Muscle layer of duodenum (tissue), 2 donors: ENCODE measurements around the gene ASAP3.

Experiments used
- H3K27ac ChIP-seq: one replicate; pipeline ENCODE4 v1.7.0; 2013; ENCODE audit warnings: mild to moderate bottlenecking, low read length
- H3K27me3 ChIP-seq: one replicate; pipeline ENCODE4 v1.7.0; 2013; ENCODE audit warnings: low read depth, mild to moderate bottlenecking, control low read depth, low read length
- H3K36me3 ChIP-seq, 2 donors: one replicate each; pipeline ENCODE4 v1.7.0; 2013; ENCODE audit warnings: low read length in 2 of 2, control low read depth in 1 of 2, mild to moderate bottlenecking in 1 of 2; ENCODE audit not compliant: insufficient read depth in 2 of 2, control insufficient read depth in 1 of 2
- H3K4me1 ChIP-seq, 2 donors: one replicate each; pipeline ENCODE4 v1.7.0; 2013; ENCODE audit warnings: low read length in 2 of 2, mild to moderate bottlenecking in 2 of 2, control low read depth in 1 of 2, moderate library complexity in 1 of 2; ENCODE audit not compliant: insufficient read depth in 2 of 2, control insufficient read depth in 1 of 2
- H3K4me3 ChIP-seq, 2 donors: one replicate each; pipeline ENCODE4 v1.7.0; 2013; ENCODE audit warnings: low read length in 2 of 2, low read depth in 1 of 2, mild to moderate bottlenecking in 1 of 2
- H3K9me3 ChIP-seq, 2 donors: one replicate each; pipeline ENCODE4 v1.7.0; 2013; ENCODE audit warnings: low read length in 2 of 2, control low read depth in 1 of 2, mild to moderate bottlenecking in 1 of 2; ENCODE audit not compliant: control insufficient read depth in 1 of 2
- donor health status: healthy.

Gene ASAP3

DNA sequence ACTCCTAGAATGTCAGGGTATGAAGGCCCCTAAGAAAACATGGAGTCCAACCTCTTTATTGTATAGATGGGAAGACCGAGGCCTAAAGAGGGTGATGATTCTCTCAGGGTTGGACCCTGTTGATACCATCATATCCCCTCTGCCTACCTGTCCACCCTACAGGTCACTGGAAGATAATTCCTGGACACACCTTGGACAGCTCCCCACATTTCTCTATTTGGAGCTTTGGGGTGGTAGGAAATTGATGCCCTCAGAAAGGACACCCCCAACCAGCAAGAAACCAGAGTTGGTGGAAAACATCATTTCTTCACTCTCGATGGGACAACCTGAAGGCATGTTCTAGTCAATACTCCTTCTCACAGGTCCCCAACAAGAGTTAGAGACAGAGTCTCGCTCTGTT is 56.4 kb downstream of the ASAP3 start:
- Histone ChIP-seq H3K4me1 (peaks cover 9 to 18% of the 10 kb centered on the region in 2 donors), H3K27me3 (no peaks in the 10 kb centered on the region), H3K27ac (no peak overlapping the region)

DNA sequence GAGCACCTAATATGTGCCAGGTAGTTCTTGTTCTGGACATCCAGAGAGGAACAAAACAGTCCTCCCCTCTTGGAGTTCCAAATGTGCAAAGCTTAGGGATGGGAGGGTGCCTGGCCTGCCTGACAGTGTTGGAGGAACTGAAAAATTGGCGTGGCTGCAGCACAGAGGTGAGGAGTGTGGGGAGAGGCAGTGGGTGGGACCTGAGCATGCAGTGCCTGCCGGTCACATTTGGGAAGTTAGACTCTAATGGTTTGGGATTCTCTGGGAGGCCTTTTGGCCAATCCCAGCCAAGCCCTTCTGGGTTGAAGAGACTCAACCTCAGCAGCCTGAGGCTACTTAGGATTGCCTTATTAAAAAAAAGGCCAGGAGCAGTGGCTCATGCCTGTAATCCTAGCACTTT is 57.2 kb downstream of the ASAP3 start:
- Histone ChIP-seq H3K4me1 (peaks cover 17 to 25% of the 10 kb centered on the region in 2 donors), H3K9me3 (no peaks in the 10 kb centered on the region), H3K4me3 (no peak overlapping the region), H3K36me3 (peaks cover 6 to 40% of the 10 kb centered on the region in 2 donors), H3K27me3 (no peaks in the 10 kb centered on the region), H3K27ac (no peak overlapping the region)

More for the DNA sequence above, 56.4 kb downstream of the ASAP3 start:
- no peak overlapping the region for H3K4me3 ChIP-seq
- H3K9me3 ChIP-seq: no peaks in the 10 kb centered on the region
- H3K36me3 ChIP-seq: peaks cover 8 to 46% of the 10 kb centered on the region in 2 donors

DNA sequence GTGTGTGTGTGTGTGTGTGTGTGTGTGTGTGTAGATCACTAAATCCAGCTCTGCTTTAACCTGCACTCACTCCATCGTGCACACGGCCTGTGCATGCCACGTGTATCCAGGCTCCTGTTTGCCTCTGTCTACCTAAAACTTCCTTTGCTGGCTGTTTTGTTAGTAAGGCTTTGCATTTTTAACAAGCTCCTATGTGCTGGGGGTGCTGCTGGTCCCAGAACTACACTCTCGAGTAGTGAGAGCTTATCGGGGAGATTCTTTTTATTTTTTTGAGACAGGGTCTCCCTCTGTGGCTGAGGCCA is 58.8 kb downstream of the ASAP3 start:
- H3K4me1 ChIP-seq: peaks cover 18 to 27% of the 10 kb centered on the region in 2 donors

DNA sequence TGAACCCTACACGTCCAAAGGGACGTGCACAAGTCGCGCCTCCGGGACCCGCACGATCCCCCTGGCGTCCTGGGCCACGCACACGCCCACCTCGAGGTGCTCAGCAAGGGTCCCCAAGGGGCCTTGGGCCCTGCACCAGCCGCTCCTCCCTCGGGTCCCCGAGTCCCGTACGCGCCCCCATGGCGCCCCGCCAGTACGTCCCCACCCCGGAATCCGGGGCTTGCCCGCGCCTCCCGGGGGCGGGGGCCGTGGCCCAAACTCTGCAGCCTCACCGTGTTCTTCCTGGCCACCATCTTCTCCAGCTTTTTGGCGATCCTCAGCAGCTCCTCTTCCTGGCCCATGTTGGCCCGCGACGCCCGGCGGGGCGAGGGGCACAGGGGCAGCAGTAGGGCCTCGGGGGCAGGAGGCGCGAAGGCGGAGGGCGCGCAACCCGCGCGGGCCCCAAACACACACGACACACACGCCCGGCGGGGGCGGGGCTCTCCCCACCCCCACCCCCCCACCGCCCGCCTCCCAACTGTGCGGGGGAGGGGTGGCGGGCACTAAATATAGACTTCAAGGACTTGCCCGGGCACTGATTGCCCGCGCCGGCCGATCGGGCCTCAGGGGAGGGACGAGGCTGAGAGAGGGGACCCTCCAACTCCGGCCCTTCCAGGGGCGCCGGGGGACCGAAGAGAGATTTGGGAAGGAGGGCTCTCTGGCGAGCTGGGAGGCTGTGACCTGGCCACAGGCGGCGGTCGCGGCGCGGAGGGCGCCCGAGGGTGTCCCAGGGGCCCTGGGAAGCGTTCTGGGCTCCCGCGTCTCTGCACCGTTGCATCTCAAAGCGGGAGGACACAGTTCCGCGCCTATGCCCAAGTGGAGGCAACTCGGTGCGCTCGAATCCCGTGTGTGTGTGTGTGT is 59.4 kb downstream of the ASAP3 start, which contains the start of gene TCEA3:
Gene TCEA3, minus strand, starts transcription at position 456 of the 900 bp plus-strand sequence. Its CDS starts 115 bp downstream, at position 341.
- H3K27me3 ChIP-seq: no peaks in the 10 kb centered on the region
- peaks cover 18 to 27% of the 10 kb centered on the region in 2 donors for H3K4me1 ChIP-seq
- H3K4me3 ChIP-seq: peak within 1 kb of the TSS; percentile 71 to 95
- H3K9me3 ChIP-seq: no peaks in the 10 kb centered on the region
- H3K27ac ChIP-seq: no peak within 1 kb of the TSS
- H3K36me3 ChIP-seq: peaks cover 5 to 20% of the 10 kb centered on the region in 2 donors

More for the DNA sequence above, 58.8 kb downstream of the ASAP3 start:
- Histone ChIP-seq H3K9me3 (no peaks in the 10 kb centered on the region), H3K27ac (no peak overlapping the region), H3K4me3 (peak overlapping the region; percentile 37 to 95), H3K27me3 (no peaks in the 10 kb centered on the region), H3K36me3 (peaks cover 6 to 24% of the 10 kb centered on the region in 2 donors)

DNA sequence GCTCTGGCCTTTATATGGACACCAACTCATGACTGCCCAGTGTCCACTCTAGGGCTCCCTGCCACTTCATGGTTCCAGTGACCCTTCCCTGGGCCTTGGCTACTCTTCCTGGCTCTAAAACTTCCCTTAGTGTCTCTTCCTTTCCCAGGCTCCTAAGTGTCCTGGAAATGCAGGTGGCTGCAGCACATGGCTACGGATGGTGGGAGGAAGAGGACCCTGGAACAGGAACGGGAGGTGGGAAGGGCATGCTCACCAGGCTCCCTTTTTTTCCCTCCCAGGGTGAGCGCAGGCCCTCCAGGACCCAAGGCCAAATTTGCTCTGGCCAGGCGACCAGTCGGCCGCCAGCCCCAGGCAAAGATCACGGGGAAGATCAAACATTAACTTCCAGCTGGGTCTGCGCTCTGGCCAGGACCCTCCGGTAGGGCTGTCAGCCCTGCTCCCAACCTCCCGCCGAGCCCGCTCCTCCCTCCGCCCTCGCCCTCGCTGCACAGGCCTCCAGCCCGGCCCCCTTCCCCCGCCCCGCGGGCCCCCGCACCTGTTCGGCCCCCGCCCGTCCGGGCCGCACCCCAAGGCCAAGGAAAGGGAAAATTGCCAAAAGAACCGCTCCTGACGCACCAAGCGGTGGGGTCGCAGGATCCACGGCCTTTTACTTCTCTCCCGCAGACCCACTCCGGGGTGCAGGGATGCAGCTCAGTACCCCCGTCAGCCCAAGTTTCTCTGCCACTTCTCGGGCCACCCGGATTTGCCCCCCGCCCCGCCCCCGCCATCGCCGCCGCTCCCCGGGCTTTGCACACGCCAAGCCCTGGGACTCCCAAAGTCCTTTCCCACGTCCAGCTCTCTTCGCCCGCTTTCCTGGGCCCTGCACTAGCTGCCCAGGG is 60.3 kb downstream of the ASAP3 start:
- peak overlapping the region; percentile 71 to 95 for H3K4me3 ChIP-seq
- no peaks in the 10 kb centered on the region for H3K9me3 ChIP-seq
- no peaks in the 10 kb centered on the region for H3K27me3 ChIP-seq
- peak overlapping the region; percentile 90 for H3K27ac ChIP-seq
- peaks cover 18 to 27% of the 10 kb centered on the region in 2 donors for H3K4me1 ChIP-seq
- peaks cover 0 to 11% of the 10 kb centered on the region in 2 donors for H3K36me3 ChIP-seq

DNA sequence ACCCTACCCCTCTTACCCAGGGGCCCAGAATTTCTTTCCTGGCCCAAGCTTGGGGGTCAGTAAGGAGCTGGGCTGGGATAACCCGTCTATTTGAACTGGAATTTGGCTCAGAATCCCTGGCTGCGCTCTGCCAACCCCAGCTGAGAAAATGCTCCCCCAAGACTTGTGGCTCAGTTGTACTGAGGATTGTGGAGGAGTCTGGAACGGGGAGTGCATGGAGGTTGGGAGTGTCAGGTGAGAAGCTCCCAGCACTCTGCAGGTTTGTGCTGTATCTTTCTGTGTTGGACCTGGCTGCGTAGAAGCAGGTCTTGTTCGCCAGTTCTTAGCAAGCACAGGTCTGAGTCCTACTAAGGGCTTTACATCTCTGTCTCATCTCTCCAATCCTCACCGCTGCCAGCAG is 61.0 kb downstream of the ASAP3 start:
- H3K36me3 ChIP-seq: peaks cover 0 to 5% of the 10 kb centered on the region in 2 donors
- peak overlapping the region; percentile 71 to 95 for H3K4me3 ChIP-seq
- H3K27me3 ChIP-seq: no peaks in the 10 kb centered on the region
- peaks cover 18 to 27% of the 10 kb centered on the region in 2 donors for H3K4me1 ChIP-seq
- H3K27ac ChIP-seq: peak overlapping the region; percentile 90
- H3K9me3 ChIP-seq: no peaks in the 10 kb centered on the region

DNA sequence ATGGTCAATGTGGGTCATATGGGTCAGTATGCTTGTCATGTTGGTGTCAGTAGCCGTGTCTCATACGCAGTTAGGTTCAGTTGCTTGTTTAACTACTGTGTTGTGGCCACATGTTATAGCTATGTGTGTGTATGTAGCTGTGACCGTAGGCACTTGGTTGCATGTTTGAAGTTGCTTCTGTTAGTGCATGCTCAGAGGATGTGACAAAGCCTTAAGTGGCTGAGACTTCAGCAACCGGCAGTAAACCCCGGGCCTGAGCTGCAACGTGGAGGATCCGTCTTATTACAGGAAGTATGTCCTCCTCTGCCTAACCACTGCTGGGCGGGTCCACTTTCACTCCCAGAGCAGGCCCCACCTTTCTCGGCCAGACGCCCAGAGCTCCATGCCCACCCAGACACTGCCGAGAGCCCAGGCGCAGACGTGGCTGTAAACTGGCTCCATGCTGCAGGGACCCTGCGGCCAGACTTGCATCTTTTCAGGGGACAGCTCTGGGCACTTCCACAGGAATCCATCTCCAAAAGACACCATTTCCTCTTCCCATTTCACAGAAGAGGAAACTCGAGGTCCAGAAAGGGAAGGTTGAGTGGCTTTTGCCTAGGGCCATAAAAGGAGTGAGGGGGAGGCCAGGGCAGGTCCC is 61.6 kb downstream of the ASAP3 start:
- H3K36me3 ChIP-seq: peaks cover 2 to 3% of the 10 kb centered on the region in 2 donors
- peak overlapping the region; percentile 90 for H3K27ac ChIP-seq
- H3K4me1 ChIP-seq: peaks cover 18 to 27% of the 10 kb centered on the region in 2 donors
- no peaks in the 10 kb centered on the region for H3K9me3 ChIP-seq
- H3K27me3 ChIP-seq: no peaks in the 10 kb centered on the region
- peak overlapping the region; percentile 21 to 71 for H3K4me3 ChIP-seq

DNA sequence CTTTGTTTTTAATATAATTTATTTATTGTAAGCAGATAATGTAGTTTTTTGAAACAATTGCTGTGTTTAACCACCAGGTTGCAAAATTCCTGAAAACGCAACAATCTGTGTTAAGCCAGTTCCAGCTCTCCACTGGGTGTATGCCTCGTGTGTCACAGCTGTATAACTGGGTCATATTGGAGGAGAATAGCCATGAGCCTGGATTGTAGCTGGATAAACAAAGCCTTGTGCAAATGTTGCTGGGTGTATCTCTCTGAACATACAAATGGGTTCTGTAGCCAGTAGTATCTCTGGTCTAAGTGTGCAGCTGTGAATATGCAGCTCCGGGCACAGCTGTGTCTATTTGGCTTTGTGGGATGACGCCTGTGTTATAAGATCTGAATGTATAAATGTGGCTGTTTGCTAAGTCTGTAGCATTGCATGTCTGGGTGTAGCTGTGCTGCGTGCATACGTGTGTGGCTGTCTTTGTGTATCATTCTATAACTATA is 62.2 kb downstream of the ASAP3 start:
- Histone ChIP-seq H3K27me3 (no peaks in the 10 kb centered on the region), H3K9me3 (no peaks in the 10 kb centered on the region), H3K36me3 (peaks cover 8% of the 10 kb centered on the region in 2 donors), H3K27ac (peak overlapping the region; percentile 90), H3K4me3 (peak overlapping the region; percentile 21 to 71), H3K4me1 (peaks cover 18 to 27% of the 10 kb centered on the region in 2 donors)

DNA sequence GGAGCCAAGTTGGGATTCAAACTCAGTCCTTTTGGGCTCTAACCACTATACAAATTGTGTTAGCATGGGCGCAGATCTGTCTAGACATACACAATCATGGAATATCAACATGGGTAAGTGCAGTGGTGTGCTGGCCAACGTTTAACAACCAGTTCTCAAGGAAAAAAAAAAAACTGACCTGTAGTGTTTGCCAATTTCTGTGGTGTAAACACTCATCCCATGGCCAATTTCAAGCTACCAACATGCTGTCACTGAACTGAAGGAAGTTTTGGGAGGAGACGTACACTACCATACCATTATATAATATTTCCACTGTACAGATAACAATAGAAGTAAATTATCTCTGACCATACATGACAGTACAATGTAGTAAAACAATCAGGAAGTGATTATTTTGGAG is 62.6 kb downstream of the ASAP3 start:
- Histone ChIP-seq H3K9me3 (no peaks in the 10 kb centered on the region), H3K27me3 (no peaks in the 10 kb centered on the region), H3K4me3 (no peak overlapping the region), H3K27ac (no peak overlapping the region), H3K36me3 (peaks cover 9 to 12% of the 10 kb centered on the region in 2 donors), H3K4me1 (peaks cover 18 to 27% of the 10 kb centered on the region in 2 donors)

DNA sequence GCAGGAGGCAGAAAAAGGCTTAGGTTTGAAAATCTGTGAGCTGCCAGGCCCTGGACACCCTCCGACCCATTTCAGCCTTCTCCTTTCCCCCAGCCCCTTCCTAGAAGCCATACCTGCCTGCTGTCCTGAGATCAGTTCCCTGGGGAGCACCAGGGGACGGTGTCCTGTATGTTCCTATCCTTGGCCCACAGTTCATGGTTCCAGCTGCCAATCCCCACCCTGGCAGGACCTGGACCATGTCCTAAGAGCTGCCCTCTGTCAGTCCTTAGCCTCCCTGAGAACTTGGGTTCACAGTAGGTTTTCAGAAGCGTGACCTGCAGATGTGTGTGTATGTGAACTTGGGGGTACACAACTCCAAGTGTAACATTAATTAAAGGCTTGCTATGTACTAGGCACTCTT is 63.2 kb downstream of the ASAP3 start:
- H3K27me3 ChIP-seq: no peaks in the 10 kb centered on the region
- H3K36me3 ChIP-seq: peaks cover 9 to 12% of the 10 kb centered on the region in 2 donors
- H3K27ac ChIP-seq: no peak overlapping the region
- H3K9me3 ChIP-seq: no peaks in the 10 kb centered on the region
- no peak overlapping the region for H3K4me3 ChIP-seq
- peaks cover 18 to 27% of the 10 kb centered on the region in 2 donors for H3K4me1 ChIP-seq
